Activated CD8-positive, alpha-beta T cell treated with anti-CD3 and anti-CD28 coated beads for 36 hours (primary cell): Measurements from ENCODE around the gene PFKFB2. TPM values are rescaled to one million over a fixed set of nuclear protein-coding genes. Genes with fewer than 3 reads are reported as not detected.

Experiments used
- ATAC-seq: fragments of 200-7000 bp; cut with Tn5 transposase; one replicate; pipeline ENCODE4 v1.10.0; 2021; ENCODE audit warnings: mild to moderate bottlenecking, moderate library complexity
- CTCF ChIA-PET: fragments of 350-600 bp; sonication (Branson Sonifier 250); formaldehyde crosslinking; loops from one replicate; lab custom pipeline; 2021; ENCODE audit warnings: antibody characterized with exemption; lab: Charles Lee
- POLR2A ChIA-PET: fragments of 350-600 bp; sonication (Branson Sonifier 250); formaldehyde crosslinking; loops from one replicate; lab custom pipeline; 2021; ENCODE audit warnings: antibody characterized with exemption; lab: Charles Lee
- DNase-seq: peaks from one replicate; pipeline ENCODE4 v3.0.0-alpha.2; 2020
- H3K27ac Mint-ChIP-seq: one replicate; pipeline ENCODE4 v1.8.0; 2021; ENCODE audit warnings: mild to moderate bottlenecking, mixed read lengths
- H3K27me3 Mint-ChIP-seq: one replicate; pipeline ENCODE4 v1.8.0; 2021; ENCODE audit warnings: mixed read lengths
- H3K36me3 Mint-ChIP-seq: one replicate; pipeline ENCODE4 v1.8.0; 2021; ENCODE audit warnings: low read depth, mixed read lengths
- H3K4me1 Mint-ChIP-seq: one replicate; pipeline ENCODE4 v1.8.0; 2021; ENCODE audit warnings: low read depth, mixed read lengths
- H3K4me3 Mint-ChIP-seq: one replicate; pipeline ENCODE4 v1.8.0; 2021; ENCODE audit warnings: mild to moderate bottlenecking, moderate library complexity, mixed read lengths
- H3K9me3 Mint-ChIP-seq: one replicate; pipeline ENCODE4 v1.8.0; 2021; ENCODE audit warnings: mixed read lengths
- intact Hi-C: fragments of 100-400 bp; cut with micrococcal nuclease; formaldehyde crosslinking; loops from one replicate; pipeline ENCODE4 v1.10.0; 2022
- total RNA-seq, 2 experiments: library from RNA; stranded (reverse); gene quantifications; one replicate each; pipeline ENCODE4 v1.2.3, GENCODE V29; 2021
- TF ChIP-seq, protein P1 (sequence below): fragments of 200-600 bp; IDR thresholded peaks from one replicate; pipeline ENCODE4 v1.8.0; 2022; ENCODE audit warnings: antibody characterized with exemption, mild to moderate bottlenecking

Gene PFKFB2
- total RNA-seq, 2 experiments from 2014 or later, result 3.5 to 4.3 TPM

DNA sequence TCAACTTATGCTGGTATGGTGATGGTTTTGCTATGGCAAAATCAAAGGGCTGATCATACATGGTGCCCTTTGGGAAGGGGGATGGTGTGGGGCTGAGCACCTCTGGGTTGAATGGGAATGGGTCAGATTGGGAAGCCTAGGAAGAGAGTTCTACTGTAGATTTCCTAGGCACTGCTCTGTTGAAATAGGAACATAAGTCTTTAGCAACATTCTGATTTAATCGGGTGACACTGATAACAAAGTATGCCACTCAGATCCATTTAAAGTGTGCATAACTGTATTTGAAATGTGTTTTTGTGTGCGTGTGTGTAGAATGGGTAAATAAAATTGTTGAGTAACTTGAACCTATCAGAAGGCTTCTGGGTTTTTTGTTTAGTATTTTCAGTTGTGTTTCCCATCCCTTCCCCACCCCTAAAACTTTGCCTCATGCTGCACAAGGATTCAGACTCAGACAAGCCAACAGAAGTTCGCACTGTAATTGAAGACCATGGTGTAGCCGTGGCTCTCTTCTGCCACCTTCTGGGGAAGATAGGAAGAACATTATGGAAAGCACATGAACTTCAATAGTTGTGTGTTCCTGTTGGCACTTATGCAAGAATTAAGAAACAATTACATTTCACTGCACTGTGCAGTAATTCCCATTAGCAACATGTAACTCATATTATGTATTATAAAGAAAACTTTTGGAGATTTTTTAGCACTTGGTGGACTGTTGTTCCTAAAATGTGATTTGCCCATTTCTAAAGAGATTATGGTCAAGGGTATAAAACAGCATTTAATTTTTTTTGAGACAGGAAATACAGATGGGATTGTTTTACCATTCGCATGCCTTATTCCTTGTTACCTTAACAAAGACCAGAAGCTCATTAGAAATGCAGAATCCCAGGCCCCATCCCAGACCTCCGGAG lies 24.6 kb downstream of the PFKFB2 start:
- H3K36me3 Mint-ChIP-seq, result no peaks in the 10 kb centered on the region
- no peaks in the 10 kb centered on the region for H3K27me3 Mint-ChIP-seq
- no peaks in the 10 kb centered on the region for H3K9me3 Mint-ChIP-seq
- intact Hi-C loops, result loop anchor here (2.0 kb wide), 1 partner anchor 27 kb away; the partner anchor contains the start of gene YOD1
- CTCF ChIA-PET, result interaction anchor here (0.7 to 8.0 kb wide), 11 partner anchors 9 to 422 kb away, joined by 3 to 49 read pairs (median 4); partner anchors contain the start of genes PFKFB2 and YOD1
- H3K4me3 Mint-ChIP-seq, result no peak overlapping the region
- TF ChIP-seq, protein P1, sequence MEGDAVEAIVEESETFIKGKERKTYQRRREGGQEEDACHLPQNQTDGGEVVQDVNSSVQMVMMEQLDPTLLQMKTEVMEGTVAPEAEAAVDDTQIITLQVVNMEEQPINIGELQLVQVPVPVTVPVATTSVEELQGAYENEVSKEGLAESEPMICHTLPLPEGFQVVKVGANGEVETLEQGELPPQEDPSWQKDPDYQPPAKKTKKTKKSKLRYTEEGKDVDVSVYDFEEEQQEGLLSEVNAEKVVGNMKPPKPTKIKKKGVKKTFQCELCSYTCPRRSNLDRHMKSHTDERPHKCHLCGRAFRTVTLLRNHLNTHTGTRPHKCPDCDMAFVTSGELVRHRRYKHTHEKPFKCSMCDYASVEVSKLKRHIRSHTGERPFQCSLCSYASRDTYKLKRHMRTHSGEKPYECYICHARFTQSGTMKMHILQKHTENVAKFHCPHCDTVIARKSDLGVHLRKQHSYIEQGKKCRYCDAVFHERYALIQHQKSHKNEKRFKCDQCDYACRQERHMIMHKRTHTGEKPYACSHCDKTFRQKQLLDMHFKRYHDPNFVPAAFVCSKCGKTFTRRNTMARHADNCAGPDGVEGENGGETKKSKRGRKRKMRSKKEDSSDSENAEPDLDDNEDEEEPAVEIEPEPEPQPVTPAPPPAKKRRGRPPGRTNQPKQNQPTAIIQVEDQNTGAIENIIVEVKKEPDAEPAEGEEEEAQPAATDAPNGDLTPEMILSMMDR, result peak; percentile 90
- no peak overlapping the region for H3K27ac Mint-ChIP-seq
- ATAC-seq (peak; percentile 98), DNase-seq (peak; percentile 76)
- POLR2A ChIA-PET, result interaction anchor here (0.7 kb wide), 1 partner anchor 324 kb away, joined by 3 read pairs; no protein-coding TSS in a partner anchor
- H3K4me1 Mint-ChIP-seq, result no peaks in the 10 kb centered on the region

DNA sequence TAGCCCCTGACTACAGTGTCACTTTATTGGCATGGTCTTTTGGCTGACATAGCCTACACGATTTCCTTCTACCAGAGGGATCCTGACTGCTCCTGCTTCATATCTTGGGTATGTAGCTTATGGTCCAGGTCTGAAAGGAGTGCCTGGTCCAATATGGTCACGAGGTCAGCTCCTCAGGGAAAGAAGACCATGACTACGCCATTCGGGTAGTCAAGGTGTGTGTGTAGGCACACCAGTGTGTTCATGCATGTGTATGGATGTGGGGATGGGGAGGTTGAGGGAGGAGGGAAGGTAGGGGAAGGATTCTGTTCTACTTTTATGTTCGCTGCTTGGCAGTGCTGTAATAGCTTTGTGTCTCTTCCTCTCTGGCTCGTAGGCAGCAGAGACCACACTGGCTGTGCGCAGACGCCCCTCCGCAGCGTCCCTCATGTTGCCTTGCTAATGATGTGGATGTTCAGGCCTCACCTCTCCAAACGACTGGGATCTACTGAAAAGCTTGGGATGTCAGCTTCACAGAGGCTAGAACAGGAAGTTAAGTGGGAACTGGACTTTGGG lies 25.6 kb downstream of the PFKFB2 start:
- CTCF ChIA-PET, result interaction anchor here (0.7 to 3.1 kb wide), 10 partner anchors 23 to 421 kb away, joined by 3 to 15 read pairs (median 5); partner anchors contain the start of gene PFKFB2
- TF ChIP-seq, protein P1, result no peak
- no peaks in the 10 kb centered on the region for H3K9me3 Mint-ChIP-seq
- POLR2A ChIA-PET, result interaction anchor here (0.7 kb wide), 1 partner anchor 323 kb away, joined by 3 read pairs; no protein-coding TSS in a partner anchor
- no peak overlapping the region for H3K27ac Mint-ChIP-seq
- ATAC-seq (no peak), DNase-seq (no peak)
- H3K4me1 Mint-ChIP-seq, result no peaks in the 10 kb centered on the region
- no peaks in the 10 kb centered on the region for H3K36me3 Mint-ChIP-seq
- intact Hi-C loops, result no loop called here
- H3K4me3 Mint-ChIP-seq, result no peak overlapping the region
- H3K27me3 Mint-ChIP-seq, result peaks cover 2% of the 10 kb centered on the region

DNA sequence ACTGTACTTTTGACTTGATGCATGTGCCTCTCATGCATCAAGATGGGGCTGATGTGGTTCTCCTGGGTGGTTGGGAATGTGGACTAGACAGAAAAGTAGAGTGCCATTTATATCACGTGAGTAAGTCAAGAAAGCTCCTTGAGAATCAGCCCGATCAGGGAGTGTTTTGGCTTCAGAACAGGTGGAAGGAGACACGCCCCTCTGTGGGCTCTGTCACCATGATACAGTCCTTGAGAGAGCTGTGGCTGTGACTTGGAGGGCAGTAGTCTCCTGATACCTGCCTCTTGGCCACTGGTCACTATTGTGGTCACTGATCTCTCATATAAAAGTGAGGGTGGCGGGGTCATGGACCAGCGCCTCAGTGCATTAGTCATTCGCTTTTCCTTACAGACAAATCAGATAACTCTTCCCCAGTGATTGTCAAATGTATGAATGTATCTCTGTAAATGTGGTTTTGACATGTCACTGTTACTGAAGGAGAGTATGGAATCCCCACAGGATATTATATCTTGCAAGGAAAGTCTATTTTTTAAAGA lies 26.7 kb downstream of the PFKFB2 start:
- H3K4me3 Mint-ChIP-seq, result no peak overlapping the region
- TF ChIP-seq, protein P1, result no peak
- H3K27ac Mint-ChIP-seq, result no peak overlapping the region
- H3K9me3 Mint-ChIP-seq, result no peaks in the 10 kb centered on the region
- DNase-seq, result no peak
- no peaks in the 10 kb centered on the region for H3K36me3 Mint-ChIP-seq
- H3K4me1 Mint-ChIP-seq, result peaks cover 4% of the 10 kb centered on the region
- ChIA-PET CTCF (interaction anchor here (0.9 to 3.1 kb wide), 9 partner anchors 9 to 717 kb away, joined by 3 to 15 read pairs (median 6); partner anchors contain the start of genes PFKFB2 and YOD1), POLR2A (interaction anchor here (0.8 kb wide), 1 partner anchor 11 kb away, joined by 3 read pairs; no protein-coding TSS in a partner anchor)
- no peak for ATAC-seq
- peaks cover 2% of the 10 kb centered on the region for H3K27me3 Mint-ChIP-seq
- intact Hi-C loops, result no loop called here

DNA sequence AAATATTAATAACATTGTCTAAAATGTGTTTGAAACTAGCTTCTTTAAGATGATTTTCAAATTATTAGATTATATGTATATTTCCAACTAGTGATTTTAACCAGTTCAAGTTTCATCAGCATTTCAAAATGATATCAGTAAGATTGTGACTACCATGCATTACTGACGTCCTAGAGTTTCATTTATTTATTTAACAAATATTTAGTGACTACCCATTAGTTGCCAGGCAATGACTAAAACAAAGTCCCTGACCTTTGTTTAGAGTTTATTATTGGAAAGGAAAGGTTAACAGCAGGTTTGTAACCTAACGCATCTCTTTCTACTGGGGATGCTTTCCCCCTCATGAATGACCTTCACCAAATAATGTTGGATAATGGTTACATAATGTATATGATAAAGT lies 28.0 kb downstream of the PFKFB2 start:
- TF ChIP-seq, protein P1, result no peak
- H3K27ac Mint-ChIP-seq, result no peak overlapping the region
- no peaks in the 10 kb centered on the region for H3K36me3 Mint-ChIP-seq
- peaks cover 10% of the 10 kb centered on the region for H3K4me1 Mint-ChIP-seq
- no peak for DNase-seq
- H3K9me3 Mint-ChIP-seq, result no peaks in the 10 kb centered on the region
- ChIA-PET POLR2A (no interaction called here), CTCF (interaction anchor here (1.9 to 3.1 kb wide), 5 partner anchors 28 to 418 kb away, joined by 6 to 15 read pairs (median 12); partner anchors contain the start of genes PFKFB2 and YOD1)
- H3K27me3 Mint-ChIP-seq, result peaks cover 2% of the 10 kb centered on the region
- no peak for ATAC-seq
- no peak overlapping the region for H3K4me3 Mint-ChIP-seq
- intact Hi-C loops, result no loop called here
